HepG2 (cell line): ENCODE measurements around the gene SEMA5B. TPM values are rescaled to one million over a fixed set of nuclear protein-coding genes. Genes with fewer than 3 reads are reported as not detected.

ENCODE experiments used
- ADNP ChIP-seq: sonication (generic); formaldehyde crosslinking; IDR thresholded peaks from 2 replicates; pipeline ENCODE4 v1.4.0; 2020; ENCODE audit warnings: missing genetic modification reagents
- ARHGAP35 ChIP-seq: sonication (generic); formaldehyde crosslinking; IDR thresholded peaks from 2 replicates; pipeline ENCODE4 v1.9.0; 2022; ENCODE audit warnings: mild to moderate bottlenecking, inconsistent platforms, moderate library complexity, missing genetic modification reagents, borderline replicate concordance
- KLF15 ChIP-seq: sonication (generic); formaldehyde crosslinking; IDR thresholded peaks from 2 replicates; pipeline ENCODE4 v1.8.1; 2023; ENCODE audit warnings: borderline replicate concordance, mild to moderate bottlenecking, inconsistent platforms, missing genetic modification reagents, mixed read lengths
- MIXL1 ChIP-seq: IDR thresholded peaks from 2 replicates; pipeline ENCODE4 v1.6.1; 2016
- MXI1 ChIP-seq: IDR thresholded peaks from 3 replicates; pipeline ENCODE4 v1.6.1; 2012; ENCODE audit warnings: low read depth, low read length, inconsistent platforms, borderline replicate concordance
- NFYC ChIP-seq: IDR thresholded peaks from 2 replicates; pipeline ENCODE4 v1.6.1; 2016; ENCODE audit warnings: missing genetic modification reagents, missing compliant biosample characterization
- RELA ChIP-seq: sonication (generic); formaldehyde crosslinking; IDR thresholded peaks from 2 replicates; pipeline ENCODE4 v1.4.0; 2020; ENCODE audit warnings: missing genetic modification reagents
- RFX3 ChIP-seq: IDR thresholded peaks from 2 replicates; pipeline ENCODE4 v1.6.1; 2016; ENCODE audit warnings: missing biosample characterization, missing genetic modification reagents
- TMF1 ChIP-seq: sonication (generic); formaldehyde crosslinking; IDR thresholded peaks from 2 replicates; pipeline ENCODE4 v1.8.1; 2022; ENCODE audit warnings: low read depth, missing genetic modification reagents
- ZFP36L2 ChIP-seq: sonication (generic); formaldehyde crosslinking; IDR thresholded peaks from 2 replicates; pipeline ENCODE4 v1.4.0; 2020; ENCODE audit warnings: missing genetic modification reagents
- ZNF10 ChIP-seq: sonication (generic); formaldehyde crosslinking; IDR thresholded peaks from 2 replicates; pipeline ENCODE4 v1.4.0; 2020; ENCODE audit warnings: mild to moderate bottlenecking, low read depth, missing genetic modification reagents, borderline replicate concordance
- ZNF136 ChIP-seq: sonication (generic); formaldehyde crosslinking; IDR thresholded peaks from 2 replicates; pipeline ENCODE4 v1.8.1; 2022; ENCODE audit warnings: low read depth, mild to moderate bottlenecking, moderate library complexity, missing genetic modification reagents
- ZNF24 ChIP-seq: fragments of 450-650 bp; IDR thresholded peaks from 2 replicates; pipeline ENCODE4 v1.6.1; 2017; ENCODE audit warnings: antibody characterized with exemption, mild to moderate bottlenecking
- ZNF333 ChIP-seq: sonication (generic); formaldehyde crosslinking; IDR thresholded peaks from 2 replicates; pipeline ENCODE4 v1.4.0; 2020; ENCODE audit warnings: mild to moderate bottlenecking, missing genetic modification reagents, borderline replicate concordance
- ZNF598 ChIP-seq: sonication (generic); formaldehyde crosslinking; IDR thresholded peaks from 2 replicates; pipeline ENCODE4 v1.5.1; 2020; ENCODE audit warnings: mild to moderate bottlenecking, missing genetic modification reagents, borderline replicate concordance
- ZSCAN31 ChIP-seq: sonication (generic); formaldehyde crosslinking; IDR thresholded peaks from 2 replicates; pipeline ENCODE4 v1.5.0; 2020; ENCODE audit warnings: low read depth, mild to moderate bottlenecking, missing genetic modification reagents
- polyA plus RNA-seq, 8 experiments: library from polyadenylated mRNA; depleted of rRNA in 3 of 8; stranded (reverse) in 7 of 8; unstranded in 1 of 8; fragments of >200 nt; fragmentation: Illumina TruSeq in 4 of 8; extraction: Trizol in 4 of 8; gene quantifications; 2 replicates each; pipeline versions ENCODE4 v1.2.1 to v1.2.3, GENCODE V29; 2011 to 2016; ENCODE audit warnings: low read depth in 4 of 8, missing spikeins in 1 of 8, mixed read lengths in 1 of 8; ENCODE audit not compliant: insufficient read depth in 1 of 8
- total RNA-seq, 5 experiments: library from RNA; depleted of rRNA; stranded (reverse); fragments of >200 nt; fragmentation: Illumina TruSeq; extraction: Trizol; gene quantifications; 2 replicates each; pipeline ENCODE4 v1.2.3, GENCODE V29; 2016; ENCODE audit warnings: low read depth in 1 of 5
- TF ChIP-seq, protein P1 (sequence below): sonication (generic); formaldehyde crosslinking; IDR thresholded peaks from 2 replicates; pipeline ENCODE4 v1.4.0; 2020; ENCODE audit warnings: missing genetic modification reagents
- TF ChIP-seq, protein P2 (sequence below): sonication (generic); formaldehyde crosslinking; IDR thresholded peaks from 2 replicates; pipeline ENCODE4 v1.5.0; 2020; ENCODE audit warnings: missing genetic modification reagents
- TF ChIP-seq, protein P3 (sequence below): IDR thresholded peaks from 2 replicates; pipeline ENCODE4 v1.6.1; 2016; ENCODE audit warnings: mild to moderate bottlenecking, missing biosample characterization, missing genetic modification reagents
- TF ChIP-seq, protein P4 (sequence below): conservative IDR thresholded peaks from 2 replicates; pipeline ENCODE4 v1.6.1; 2018; ENCODE audit warnings: missing genetic modification reagents
- TF ChIP-seq, protein P5 (sequence below): IDR thresholded peaks from 2 replicates; pipeline ENCODE4 v1.6.1; 2012; ENCODE audit warnings: low read length, improper control_type of control experiment
- TF ChIP-seq, protein P6 (sequence below): sonication (generic); formaldehyde crosslinking; IDR thresholded peaks from 2 replicates; pipeline ENCODE4 v1.4.0; 2020; ENCODE audit warnings: missing genetic modification reagents

Gene SEMA5B
- total and polyA plus RNA-seq, 2 of the 13 experiments (the other 11 are each of a cell fraction or from before 2014, with no cell fraction given), result not detected

DNA sequence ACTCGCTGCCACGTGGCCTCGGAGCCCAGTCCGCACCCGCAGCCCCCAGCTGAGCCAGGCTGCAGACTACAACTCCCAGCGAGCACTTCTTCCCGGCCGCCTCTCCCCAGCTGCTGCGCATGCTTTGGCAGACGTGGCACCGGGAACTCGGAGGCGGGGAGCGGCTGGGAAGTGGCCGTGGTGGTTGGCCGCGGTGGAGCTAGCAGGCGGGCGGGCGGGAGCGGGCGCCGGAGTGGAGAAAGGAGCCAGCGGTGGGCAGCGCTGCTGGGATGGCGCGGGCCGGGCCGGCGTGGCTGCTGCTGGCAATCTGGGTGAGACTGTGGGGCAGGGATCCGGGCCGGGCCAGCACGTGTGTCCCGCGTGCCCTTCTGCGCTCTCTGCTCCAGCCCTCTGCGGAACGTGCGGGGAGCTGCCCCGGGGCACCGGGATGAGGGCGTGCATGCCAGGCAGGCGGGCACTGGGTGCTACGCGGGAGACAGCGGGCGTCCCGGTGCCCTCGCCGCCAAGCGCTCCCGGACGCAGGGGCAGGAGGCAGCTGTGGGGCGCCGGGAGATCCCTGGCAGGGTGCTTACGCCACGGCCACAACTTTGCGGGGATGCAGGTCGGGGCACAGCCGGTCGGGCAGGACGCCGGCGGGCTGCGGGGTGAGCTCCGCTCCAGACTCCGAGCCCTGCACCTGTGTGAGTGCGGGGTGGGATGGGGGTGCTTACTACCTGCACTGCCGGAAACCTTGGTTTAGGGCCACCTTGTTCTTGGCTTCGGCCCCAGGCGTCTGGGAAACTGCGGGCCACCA lies 39.5 kb upstream of the SEMA5B start, which contains the start of gene PDIA5 (continued):
- TF ChIP-seq, protein P1, sequence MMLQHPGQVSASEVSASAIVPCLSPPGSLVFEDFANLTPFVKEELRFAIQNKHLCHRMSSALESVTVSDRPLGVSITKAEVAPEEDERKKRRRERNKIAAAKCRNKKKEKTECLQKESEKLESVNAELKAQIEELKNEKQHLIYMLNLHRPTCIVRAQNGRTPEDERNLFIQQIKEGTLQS (CRISPR knock-in tag), result peak; percentile 6; the same call in 1 of the 2 replicates
- peak; percentile 40; the same call in 1 of the 2 replicates for TF ChIP-seq TMF1 (CRISPR knock-in tag)
- no peak for TF ChIP-seq ZFP36L2 (CRISPR knock-in tag)
- TF ChIP-seq, protein P2, sequence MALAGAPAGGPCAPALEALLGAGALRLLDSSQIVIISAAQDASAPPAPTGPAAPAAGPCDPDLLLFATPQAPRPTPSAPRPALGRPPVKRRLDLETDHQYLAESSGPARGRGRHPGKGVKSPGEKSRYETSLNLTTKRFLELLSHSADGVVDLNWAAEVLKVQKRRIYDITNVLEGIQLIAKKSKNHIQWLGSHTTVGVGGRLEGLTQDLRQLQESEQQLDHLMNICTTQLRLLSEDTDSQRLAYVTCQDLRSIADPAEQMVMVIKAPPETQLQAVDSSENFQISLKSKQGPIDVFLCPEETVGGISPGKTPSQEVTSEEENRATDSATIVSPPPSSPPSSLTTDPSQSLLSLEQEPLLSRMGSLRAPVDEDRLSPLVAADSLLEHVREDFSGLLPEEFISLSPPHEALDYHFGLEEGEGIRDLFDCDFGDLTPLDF, result peak; percentile 77
- TF ChIP-seq ZNF333 (CRISPR knock-in tag), result peak; percentile 61; the same call in 1 of the 2 replicates
- TF ChIP-seq, protein P3, sequence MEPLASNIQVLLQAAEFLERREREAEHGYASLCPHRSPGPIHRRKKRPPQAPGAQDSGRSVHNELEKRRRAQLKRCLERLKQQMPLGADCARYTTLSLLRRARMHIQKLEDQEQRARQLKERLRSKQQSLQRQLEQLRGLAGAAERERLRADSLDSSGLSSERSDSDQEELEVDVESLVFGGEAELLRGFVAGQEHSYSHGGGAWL (CRISPR knock-in tag), result peak; percentile 88
- TF ChIP-seq KLF15 (CRISPR knock-in tag), result no peak
- peak; percentile 74; the same call in 1 of the 2 replicates for TF ChIP-seq RELA (CRISPR knock-in tag)
- TF ChIP-seq ZNF10 (CRISPR knock-in tag), result no peak
- peak; percentile 50; the same call in 1 of the 2 replicates for TF ChIP-seq NFYC
- TF ChIP-seq MXI1, result peak; percentile 98
- TF ChIP-seq ARHGAP35, result peak; percentile 69; the same call in 1 of the 2 replicates
- TF ChIP-seq, protein P4, sequence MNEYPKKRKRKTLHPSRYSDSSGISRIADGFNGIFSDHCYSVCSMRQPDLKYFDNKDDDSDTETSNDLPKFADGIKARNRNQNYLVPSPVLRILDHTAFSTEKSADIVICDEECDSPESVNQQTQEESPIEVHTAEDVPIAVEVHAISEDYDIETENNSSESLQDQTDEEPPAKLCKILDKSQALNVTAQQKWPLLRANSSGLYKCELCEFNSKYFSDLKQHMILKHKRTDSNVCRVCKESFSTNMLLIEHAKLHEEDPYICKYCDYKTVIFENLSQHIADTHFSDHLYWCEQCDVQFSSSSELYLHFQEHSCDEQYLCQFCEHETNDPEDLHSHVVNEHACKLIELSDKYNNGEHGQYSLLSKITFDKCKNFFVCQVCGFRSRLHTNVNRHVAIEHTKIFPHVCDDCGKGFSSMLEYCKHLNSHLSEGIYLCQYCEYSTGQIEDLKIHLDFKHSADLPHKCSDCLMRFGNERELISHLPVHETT, result no peak
- no peak for TF ChIP-seq ADNP (CRISPR knock-in tag)
- TF ChIP-seq, protein P5, sequence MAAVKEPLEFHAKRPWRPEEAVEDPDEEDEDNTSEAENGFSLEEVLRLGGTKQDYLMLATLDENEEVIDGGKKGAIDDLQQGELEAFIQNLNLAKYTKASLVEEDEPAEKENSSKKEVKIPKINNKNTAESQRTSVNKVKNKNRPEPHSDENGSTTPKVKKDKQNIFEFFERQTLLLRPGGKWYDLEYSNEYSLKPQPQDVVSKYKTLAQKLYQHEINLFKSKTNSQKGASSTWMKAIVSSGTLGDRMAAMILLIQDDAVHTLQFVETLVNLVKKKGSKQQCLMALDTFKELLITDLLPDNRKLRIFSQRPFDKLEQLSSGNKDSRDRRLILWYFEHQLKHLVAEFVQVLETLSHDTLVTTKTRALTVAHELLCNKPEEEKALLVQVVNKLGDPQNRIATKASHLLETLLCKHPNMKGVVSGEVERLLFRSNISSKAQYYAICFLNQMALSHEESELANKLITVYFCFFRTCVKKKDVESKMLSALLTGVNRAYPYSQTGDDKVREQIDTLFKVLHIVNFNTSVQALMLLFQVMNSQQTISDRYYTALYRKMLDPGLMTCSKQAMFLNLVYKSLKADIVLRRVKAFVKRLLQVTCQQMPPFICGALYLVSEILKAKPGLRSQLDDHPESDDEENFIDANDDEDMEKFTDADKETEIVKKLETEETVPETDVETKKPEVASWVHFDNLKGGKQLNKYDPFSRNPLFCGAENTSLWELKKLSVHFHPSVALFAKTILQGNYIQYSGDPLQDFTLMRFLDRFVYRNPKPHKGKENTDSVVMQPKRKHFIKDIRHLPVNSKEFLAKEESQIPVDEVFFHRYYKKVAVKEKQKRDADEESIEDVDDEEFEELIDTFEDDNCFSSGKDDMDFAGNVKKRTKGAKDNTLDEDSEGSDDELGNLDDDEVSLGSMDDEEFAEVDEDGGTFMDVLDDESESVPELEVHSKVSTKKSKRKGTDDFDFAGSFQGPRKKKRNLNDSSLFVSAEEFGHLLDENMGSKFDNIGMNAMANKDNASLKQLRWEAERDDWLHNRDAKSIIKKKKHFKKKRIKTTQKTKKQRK, result no peak
- TF ChIP-seq MIXL1, result no peak; the same call in 1 of the 2 replicates
- no peak for TF ChIP-seq ZNF24
- TF ChIP-seq ZNF598 (CRISPR knock-in tag), result no peak
- TF ChIP-seq ZSCAN31 (CRISPR knock-in tag), result peak; percentile 90
- TF ChIP-seq RFX3 (CRISPR knock-in tag), result no peak
- no peak for TF ChIP-seq ZNF136
- TF ChIP-seq, protein P6, sequence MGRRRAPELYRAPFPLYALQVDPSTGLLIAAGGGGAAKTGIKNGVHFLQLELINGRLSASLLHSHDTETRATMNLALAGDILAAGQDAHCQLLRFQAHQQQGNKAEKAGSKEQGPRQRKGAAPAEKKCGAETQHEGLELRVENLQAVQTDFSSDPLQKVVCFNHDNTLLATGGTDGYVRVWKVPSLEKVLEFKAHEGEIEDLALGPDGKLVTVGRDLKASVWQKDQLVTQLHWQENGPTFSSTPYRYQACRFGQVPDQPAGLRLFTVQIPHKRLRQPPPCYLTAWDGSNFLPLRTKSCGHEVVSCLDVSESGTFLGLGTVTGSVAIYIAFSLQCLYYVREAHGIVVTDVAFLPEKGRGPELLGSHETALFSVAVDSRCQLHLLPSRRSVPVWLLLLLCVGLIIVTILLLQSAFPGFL, result no peak
